NCI-H1694 treated with DMSO at 0.1 percent for 48 hours (cell line): ENCODE results near the gene ZSWIM5.
"Not testable (repeated sequence)": the region's sequence is repeated elsewhere in the genome, so short reads cannot be mapped to it uniquely, and the experiment has no call there.

ENCODE experiments used
- DNase-seq: peaks from one replicate; lab custom pipeline; 2025; lab: John Stamatoyannopoulos, UW

ZSWIM5 gene

DNA sequence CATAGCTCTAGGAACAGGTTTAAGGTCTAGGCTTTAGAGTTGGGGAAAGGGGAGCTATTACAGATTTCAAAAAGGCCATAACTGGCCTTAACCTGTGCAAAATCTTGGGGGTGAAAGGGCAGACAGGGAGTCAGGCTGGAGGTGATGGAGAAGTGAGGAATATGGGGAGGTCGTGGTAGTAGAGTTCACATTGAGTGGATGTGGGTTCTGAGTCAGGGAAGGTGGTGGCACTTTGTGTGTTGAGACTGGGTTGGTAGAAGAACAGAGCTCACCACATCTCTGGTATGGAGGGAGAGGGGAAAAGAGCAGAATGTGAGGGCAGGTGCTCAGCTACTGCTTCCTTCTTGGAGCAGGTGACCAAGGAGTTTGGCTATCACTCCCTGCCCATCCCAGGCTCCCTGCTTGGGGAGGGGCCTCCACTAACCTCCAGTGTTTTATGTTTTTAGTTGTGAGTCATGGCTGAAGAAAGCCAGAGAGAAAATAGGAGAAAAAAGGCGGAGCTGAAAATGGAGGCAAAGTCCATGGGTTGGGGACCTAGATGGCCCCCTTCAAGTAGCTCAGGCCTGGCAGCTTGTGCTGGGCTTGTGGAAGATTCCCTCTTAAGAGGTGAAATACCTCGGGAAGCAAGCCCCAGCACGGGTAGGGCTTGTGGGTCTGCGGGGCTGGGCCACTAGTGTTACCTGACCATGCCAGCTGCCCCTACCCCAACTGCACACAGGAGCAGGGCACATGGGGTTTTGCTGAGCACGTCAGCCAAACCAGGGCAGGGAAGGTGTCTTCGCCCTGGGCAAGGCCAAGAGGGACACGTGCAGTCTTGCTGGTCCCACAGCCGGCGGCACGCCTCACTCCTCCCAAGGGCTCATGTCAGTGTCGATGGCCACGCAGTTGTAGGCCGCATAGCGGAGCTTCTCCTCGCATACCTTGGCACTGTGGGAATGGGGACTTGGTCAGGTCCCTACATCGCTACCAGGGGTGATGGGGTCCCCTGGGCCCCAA is 203.5 kb downstream of the ZSWIM5 start:
- no peak for DNase-seq

DNA sequence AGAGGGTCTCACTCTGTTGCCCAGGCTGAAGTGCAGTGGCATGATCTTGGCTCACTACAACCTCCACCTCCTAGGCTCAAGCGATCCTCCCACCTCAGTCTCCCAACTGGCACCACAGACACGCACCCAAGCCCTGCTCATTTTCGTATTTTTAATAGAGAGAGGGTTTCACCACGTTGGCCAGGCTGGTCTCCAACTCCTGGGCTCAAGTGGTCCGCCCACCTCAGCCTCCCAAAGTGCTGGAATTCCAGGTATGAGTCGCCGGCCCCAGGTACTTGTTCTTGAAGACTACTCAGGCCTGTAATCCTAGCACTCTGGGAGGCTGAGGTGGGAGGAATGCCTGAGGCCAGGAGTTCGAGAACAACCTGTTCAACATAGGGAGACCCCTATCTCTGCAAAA is 204.8 kb downstream of the ZSWIM5 start:
- DNase-seq, result not testable (repeated sequence)

DNA sequence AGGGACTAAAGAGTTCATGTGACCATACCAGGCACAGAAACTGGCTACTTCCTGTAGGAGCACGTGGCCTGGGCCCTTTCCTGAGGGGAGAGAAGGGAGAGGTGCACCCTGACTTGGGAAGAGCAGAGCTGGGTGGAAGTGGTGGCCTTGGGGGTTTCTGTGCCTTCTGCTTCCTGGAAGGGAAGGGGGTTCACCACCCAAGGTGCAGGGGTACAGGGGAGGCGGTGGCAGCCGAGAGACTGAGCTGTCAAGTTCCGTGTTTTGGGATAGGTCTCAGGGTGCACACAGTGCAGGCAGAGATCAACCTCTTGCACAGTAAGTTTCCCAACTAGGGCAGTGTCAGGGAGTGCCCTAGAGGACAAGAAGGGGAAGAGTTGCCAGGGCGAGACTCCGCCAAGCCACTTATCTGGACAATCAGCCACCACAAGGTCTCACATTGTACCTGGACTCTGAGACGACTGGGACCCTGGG is 205.4 kb downstream of the ZSWIM5 start:
- no peak for DNase-seq

DNA sequence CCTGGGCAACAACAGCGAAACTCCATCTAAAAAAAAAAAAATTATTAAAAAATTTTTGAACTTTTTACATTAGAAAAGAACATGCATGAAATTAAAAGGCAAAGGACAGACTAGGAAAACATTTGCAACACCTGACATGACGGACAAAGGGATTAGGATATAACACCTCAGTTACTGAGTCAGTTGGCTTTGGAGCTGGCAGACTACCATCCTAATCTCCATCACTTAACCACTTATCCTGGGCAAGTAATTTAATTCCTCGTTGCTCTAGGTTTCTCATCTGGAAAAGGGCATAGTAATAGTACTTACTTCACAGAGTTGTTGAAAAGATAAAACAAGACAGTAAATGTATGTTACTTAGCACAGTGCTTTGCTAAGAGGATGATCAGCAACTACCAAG is 207.2 kb downstream of the ZSWIM5 start:
- no peak for DNase-seq

DNA sequence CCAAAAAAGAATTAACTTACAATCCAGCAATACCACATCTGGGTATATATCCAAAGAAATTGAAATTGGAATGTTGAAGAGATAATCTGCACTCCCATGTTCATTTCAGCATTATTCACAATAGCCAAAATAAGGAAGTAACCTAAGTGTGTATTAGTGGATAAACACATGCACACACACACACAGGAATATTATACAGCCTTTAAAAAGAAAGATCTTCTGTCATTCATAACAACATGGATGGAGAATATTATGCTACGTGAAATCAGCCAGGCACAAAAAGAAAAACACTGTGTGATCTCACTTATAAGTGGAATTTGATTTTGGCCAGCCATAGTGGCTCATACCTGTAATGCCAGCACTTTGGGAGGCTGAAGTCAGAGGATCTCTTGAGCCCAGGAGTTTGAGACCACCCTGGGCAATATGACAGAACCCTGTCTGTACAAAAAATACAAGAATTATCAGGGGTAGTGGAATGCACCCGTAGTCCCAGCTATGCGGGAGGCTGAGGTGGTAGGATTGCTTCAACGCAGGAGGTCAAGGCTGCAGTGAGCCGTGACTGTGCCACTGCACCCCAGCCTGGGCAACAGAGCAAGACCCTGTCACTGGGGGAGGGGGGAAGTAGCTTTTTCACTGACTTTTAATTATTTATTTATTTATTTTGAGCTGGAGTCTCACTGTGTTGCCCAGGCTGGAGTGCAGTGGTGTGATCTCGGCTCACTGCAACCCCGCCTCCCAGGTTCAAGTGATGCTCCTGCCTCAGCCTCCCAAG is 210.8 kb downstream of the ZSWIM5 start:
- no peak for DNase-seq

DNA sequence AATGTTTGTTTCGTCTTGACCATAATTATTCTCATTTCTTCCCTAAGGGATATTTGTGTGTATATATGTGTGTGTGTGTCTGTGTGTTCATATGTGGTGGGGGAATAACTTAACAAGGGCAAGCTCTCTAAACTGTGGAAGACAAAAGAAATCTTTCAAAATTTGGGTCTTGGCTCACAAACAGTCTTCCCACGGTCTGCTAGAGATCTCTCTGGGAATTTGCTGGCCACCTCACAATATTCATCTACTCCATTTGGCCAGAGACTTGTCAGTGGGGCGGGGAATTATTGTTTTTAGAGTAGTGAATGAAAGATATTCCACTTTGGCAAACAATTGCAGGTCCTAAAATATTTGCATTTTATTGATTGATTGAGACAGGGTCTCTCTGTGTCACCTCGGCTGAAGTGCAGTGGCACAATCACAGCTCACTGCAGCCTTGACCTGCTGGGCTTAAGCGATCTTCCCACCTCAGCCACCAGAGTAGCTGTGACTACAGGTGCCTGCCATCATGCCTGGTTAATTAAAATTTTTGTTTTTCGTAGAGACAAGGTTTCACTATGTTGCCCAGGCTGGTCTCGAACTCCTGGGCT is 212.0 kb downstream of the ZSWIM5 start:
- DNase-seq, result no peak

DNA sequence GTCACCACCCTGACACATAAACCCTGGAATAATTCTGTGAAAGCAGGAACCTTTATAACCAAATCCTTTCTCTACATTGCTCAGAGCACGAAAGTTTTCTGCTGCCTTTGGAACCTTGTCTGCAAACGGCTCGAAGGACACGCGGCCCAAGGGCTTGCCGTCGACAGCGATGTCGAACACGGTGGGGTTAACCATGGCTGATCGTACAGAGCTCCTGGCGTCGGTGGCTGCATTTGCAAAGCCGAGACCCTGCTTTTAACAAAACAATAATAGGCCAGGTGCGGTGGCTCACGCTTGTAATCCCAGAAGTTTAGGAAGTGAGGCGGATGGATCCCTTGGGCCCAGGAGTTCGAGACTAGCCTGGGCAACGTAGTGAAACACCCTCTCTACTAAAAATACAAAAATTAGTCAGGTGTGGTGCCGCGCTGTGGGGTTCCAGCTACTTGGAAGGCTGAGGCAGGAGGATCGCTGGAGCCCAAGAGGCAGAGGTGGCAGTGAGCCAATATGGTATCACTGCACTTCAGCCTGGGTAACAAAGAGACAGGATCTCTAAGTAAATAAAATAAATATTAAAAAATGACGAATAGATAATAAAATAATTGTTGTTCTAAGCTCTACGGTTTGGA is 217.8 kb downstream of the ZSWIM5 start:
- DNase-seq, result no peak

DNA sequence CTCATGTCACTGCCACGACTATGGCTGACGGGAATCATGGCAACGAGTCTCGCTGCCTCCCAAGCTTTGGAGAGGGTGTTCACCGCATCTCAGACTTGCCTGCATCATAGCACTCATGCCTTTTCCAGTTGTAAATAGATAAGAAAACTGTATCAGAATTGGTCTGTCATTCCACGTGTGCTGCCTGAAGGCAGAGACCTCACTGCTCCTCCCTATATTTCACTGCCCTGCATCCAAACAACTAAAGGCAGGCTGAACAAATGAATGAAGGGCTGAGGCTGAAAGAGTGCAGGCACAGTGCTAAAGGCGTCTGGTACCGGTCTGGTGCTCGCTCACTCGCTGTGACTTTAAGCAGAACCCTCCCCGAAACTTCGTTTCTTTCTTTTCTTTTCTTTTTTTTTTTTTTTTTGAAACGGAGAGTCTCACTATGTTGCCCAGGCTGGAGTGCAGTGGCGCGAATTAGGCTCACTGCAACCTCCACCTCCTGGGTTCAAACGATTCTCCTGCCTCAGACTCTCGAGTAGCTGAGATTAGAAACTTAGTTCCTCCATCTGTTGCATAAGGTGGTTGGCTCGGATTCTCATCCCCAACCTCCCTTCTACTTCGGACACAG is 220.6 kb downstream of the ZSWIM5 start:
- DNase-seq, result no peak

DNA sequence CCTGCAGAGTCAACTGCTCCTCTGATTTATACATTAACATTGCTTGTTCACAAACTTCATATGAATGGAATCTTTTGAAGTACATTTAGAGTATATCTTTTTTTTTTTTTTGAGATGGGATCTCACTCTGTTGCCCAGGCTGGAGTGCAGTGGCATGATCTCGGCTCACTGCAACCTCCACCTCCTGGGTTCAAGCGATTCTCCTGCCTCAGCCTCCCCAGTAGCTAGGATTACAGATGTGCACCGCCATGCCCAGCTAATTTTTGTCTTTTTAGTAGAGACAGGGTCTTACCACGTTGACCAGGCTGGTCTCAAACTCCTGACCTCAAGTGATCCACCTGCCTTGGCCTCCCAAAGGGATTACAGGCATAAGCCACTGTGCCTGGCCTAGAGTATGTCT is 229.0 kb downstream of the ZSWIM5 start:
- DNase-seq, result not testable (repeated sequence)

DNA sequence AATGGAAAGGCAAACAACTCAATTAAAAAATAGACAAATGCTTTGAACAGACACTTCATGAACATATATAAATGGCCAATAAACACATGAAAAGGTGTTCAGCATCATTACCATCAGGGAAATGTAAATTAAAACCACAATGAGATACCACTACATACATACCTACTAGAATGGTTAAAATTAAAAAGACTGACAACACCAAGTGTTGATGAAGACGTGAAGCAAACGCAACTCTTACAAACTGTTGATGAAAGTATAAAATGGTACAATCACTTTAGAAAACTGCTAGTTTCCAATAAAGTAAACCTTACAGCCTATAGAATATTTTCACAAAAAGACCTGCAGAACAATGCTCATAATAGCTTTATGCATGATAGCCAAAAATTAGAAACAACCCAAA is 230.2 kb downstream of the ZSWIM5 start:
- no peak for DNase-seq

DNA sequence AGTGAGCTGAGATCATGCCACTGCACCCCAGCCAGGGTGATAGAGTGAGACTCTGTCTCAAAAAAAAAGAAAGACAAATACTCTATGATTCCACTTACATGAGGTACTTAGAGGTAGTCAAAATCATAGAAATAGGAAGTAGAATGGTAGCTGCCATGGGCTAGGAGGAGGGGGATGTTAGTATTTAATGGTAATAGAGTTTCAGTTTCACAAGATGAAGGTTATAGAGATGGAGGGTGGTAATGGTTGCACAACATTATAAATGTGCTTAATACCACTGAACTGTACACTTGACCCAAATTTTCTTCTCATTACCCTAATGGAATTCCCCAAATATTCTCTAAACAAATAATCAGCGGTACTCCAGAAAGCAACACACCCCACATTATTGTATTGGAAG is 232.8 kb downstream of the ZSWIM5 start:
- no peak for DNase-seq

DNA sequence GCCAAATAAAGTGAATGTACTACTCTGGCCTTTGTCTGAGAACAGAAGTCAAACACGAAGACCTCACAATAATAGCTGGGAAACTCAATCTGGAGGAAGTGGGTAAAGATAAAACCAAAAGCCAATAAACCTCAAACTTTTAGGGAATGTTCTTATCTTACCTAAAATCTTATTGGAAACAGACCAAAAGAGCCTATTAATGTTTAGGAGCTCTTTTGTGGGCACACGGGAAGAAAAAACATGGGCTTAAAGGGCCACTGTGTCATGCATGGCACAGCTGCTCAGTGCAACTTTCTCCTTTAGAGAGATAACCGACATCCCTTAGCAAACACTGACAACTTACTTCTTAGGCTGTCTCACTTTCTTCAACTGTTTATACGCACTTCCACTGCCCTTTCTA is 236.1 kb downstream of the ZSWIM5 start:
- no peak for DNase-seq
